Fibroblast of peridontal ligament (primary cell): ENCODE data around the gene GLB1L.
A peak's percentile ranks its signal among the peaks of the same experiment; 100 is the strongest.

Experiments
- DNase-seq: peaks from one replicate; pipeline ENCODE4 v3.0.0-alpha.2; 2010; ENCODE audit errors: extremely low read depth

Gene GLB1L

GRCh38 chr2:219223831-219224610 is 21.2 kb downstream of the GLB1L start:
- DNase-seq = no peak

DNA sequence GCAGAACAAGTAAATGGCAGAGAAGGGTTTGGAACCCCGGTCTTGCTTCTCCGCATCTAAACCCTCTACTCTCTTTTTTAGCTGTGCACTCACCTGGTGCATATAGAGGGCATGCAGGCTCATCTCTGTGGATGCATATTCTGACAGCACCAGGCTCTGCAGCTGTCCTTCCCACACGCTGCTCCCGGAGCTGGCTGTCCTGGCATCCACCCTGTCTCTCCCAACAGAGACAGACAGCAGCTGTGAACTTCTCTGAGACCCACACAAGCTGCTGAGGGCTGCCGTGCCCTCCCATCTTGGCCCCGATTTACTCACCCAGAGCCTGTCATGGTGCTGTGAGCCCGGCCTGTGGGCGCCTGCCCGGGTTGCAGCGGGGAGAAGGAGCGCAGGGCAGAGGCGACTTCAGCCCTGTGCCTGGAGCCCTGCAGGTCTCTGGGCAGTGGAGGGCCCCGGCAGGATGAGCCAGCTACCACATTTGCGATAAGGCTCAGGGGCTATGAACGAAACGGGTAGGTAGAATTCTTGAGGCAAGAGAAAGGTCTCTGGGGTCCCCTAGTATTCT is 23.2 kb downstream of the GLB1L start:
- DNase-seq = no peak

GRCh38 chr2:219220652-219221402 is 24.4 kb downstream of the GLB1L start:
- no peak for DNase-seq

DNA sequence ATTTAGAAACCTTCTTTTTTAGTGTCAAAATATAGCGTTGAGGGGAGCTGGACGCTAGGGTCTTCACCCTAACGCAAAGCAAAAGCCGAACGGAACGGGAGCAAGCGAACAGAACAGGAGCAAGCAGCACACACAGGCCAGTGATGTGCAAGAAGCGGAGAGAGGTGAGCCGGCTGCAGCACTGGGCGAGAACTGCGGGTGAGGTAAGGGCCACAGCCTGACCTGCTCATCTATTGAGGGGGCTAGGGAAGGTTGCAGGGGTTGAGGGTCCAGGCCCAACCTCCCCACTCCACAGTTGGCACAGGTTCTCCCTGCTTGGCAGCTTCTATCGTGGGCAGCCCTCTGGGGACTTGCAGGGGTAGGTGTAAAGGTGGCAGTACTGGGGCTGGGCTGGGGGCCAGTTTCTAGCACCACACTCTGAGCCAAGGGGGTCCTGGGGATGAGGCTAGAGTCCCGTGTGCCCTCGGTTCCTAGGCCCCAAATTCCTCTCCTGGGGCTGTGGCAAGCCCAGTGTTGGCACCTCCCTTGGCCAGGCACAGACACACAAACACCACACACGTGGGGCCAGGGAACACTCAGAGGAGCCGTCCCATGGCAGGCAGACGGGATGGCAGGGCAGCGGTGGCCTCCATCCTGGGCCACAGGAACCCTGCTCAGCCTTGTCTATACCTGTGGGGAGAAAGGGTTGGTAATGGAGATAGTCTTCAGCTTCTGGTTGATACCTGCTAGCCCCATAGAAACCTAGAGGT is 25.3 kb downstream of the GLB1L start:
- DNase-seq = no peak

DNA sequence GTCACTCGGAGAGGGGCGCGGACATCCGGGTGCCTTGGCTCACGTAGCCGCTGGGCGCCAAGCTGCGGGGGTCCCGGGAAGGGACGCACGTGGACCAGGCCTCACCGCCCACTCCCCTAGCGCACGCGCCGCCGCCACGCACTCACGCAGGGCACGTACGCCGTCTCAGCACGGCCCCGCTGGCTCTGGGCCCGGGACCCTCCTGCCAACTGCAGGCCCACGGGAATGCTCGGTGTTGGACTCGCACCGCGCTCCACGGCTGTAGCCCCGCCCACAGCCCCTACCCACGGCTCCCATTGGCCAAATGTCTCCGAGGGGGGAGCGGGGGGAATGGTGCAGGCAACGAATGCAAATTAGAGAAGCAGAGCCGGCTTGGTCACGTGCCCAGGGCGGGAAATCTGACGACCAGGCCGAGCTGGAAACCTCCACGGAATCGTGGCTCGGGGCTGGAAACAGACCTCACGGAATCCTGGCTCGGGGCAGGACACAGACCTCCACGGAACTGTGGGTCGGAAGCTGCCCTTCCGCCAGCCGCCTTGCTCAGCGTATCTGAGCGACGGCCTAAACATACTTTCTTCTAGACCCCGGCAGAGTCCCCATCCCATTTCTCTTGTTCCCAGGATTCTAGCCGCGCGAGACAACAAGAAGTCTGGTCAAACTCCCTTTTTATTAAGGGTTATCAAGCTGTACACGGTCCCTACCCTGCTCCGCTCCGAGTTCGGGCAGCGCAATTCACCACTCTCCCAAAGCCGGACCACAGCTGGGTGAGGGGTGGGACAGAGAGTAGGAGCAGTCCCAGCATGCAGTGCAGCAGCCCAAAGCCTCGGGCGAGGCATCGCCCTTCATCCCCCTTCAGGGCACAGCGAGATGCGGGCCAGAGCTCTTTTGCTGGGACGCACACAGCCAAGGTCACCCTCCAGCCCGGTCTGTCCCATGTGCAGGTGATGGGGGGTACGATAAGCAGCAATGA is 26.2 kb downstream of the GLB1L start, which contains the start of gene ABCB6:
Gene ABCB6, minus strand, starts transcription at position 227 of the 970 bp plus-strand sequence. CDS start 285 bp downstream, outside the sequence.
- peak; percentile 94 for DNase-seq

- no peak for DNase-seq
Observed at GRCh38 chr2:219218217-219218731, 27.0 kb downstream of the GLB1L start.

GRCh38 chr2:219216535-219216915 is 28.7 kb downstream of the GLB1L start:
- DNase-seq = no peak

DNA sequence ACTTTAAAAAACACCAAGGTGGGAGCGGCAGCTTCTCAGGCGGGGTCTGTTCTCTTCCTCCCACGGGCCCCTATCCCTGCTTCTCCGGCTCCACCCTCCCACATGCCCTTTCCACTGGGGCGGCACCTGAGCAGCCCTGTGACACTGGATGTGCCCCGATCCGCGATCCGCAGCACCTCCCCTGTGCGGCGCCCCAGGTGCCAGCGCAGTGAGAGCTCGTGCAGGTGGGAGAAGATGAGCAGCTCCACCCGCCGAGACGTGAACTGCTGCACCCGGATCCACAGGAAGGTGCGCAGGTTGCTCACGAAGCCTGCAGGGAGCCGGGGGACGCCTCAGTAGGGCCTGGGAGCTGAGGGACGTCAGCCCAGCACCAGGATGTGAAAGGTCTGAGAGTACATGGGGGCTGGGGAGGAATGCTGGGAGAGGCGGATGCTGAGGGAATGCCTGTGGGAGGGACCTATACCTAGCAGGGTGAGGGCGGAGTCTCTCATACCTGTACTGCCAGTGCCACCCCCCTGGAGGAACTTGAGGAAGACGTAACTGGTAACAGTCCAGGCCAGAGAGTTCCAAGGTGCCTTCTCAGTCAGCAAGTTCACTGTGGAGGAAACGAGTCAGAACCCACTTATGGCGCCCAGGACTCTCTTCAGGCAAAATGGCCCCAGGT is 29.2 kb downstream of the GLB1L start:
- DNase-seq = no peak

GRCh38 chr2:219214786-219215185 is 30.5 kb downstream of the GLB1L start:
- no peak for DNase-seq

- DNase-seq = no peak
Observed at GRCh38 chr2:219214141-219214540, 31.1 kb downstream of the GLB1L start.

DNA sequence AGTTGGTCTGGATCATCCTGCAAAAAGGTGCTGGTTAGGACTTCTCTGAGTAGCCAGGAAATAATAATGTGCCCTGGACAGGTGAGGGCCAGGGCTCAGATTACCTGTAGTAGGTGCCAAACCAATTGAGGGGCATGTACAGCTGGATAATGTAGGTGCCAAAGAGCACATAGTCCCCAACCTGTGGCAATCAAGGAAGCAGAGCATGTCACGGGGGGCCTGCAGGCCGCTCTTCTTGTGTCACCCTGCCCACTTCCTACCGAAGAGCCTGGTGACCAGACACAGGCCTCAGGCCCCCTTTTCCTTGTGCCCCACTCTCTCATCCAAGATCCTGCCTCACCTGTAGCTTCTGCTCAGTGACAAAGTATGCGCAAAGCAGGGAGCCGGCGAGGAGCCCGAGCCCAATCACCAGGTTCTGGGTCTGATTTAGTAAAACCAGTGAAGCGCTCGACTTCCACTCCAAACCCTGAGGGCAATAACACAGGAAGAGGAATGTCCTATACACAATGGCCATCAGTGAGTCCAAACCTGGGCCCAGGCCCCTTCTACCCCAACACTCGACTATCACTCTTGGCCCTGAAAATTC is 31.7 kb downstream of the GLB1L start:
- no peak for DNase-seq

- DNase-seq = no peak
Observed at GRCh38 chr2:219213026-219213415, 32.2 kb downstream of the GLB1L start.

DNA sequence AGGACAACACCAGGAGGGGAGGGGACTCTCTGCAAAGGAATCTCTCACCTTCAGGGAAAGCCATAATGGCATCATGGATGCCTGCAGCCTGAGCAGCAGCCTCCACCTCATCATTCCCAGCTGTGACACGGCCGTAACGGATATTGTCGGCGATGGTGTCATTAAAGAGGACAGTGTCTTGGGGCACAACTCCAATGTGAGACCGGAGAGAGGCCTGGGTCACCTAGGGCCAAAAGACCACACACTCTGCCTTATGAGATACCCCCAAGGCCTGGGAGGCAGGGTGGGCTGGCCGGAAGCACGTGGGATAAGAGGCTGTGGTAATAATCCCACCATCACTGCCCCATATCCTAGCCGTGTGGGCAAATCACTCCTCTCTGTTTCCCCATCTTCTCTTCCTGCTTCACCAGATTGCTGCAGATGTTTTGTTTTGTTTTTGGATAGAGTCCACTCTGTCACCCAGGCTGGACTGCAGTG is 34.3 kb downstream of the GLB1L start:
- DNase-seq = no peak

GRCh38 chr2:219210196-219210885 is 34.9 kb downstream of the GLB1L start:
- no peak for DNase-seq

GRCh38 chr2:219209236-219210195 is 35.7 kb downstream of the GLB1L start:
- no peak for DNase-seq

DNA sequence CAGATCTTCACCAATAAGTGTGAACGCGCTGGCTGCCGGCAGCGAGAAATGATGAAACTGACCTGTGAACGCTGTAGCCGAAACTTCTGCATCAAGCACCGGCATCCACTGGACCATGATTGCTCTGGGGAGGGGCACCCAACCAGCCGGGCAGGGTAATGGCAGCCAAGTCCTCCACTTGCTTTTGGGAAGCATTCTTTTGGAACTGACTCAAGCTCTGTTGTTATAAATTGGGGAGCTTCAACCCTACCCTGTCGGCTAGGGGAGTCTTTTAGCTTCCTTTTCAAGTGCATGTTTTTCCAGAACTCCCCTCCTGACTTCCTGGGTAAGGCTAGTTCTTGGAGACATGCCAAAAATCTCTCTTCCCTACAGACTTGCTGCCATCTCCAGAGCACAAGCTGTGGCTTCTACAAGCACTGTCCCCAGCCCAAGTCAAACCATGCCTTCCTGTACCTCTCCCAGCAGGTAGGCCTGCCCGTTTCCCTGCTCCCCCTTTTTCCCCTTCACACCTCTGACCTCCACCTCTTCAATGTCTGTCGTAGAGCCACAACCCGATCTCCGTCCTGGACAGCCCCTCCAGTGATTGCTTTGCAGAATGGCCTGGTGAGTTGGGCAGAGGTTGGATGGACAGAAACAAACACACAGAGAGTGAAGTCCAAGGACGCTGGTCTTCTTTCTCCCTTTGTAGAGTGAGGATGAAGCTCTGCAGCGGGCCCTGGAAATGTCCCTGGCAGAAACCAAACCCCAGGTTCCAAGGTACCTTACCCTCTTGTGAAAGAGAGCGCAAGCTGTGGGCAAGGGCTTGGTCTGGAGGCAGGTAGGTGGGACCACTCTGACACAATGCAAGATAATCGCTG is 37.1 kb downstream of the GLB1L start:
- DNase-seq = peak; percentile 59
